HG03354 (cell line): ENCODE measurements around the gene TRIM40.
A peak's percentile ranks its signal among the peaks of the same experiment; 100 is the strongest.
"Not testable (repeated sequence)": the region's sequence is repeated elsewhere in the genome, so short reads cannot be mapped to it uniquely, and the experiment has no call there.

ENCODE experiments used
- ATAC-seq: cut with Tn5 transposase; IDR thresholded peaks from one replicate; pipeline ENCODE4 v1.9.1; 2021; ENCODE audit warnings: mild to moderate bottlenecking; ENCODE audit not compliant: unreplicated experiment, poor library complexity, severe bottlenecking

The TRIM40 gene

DNA sequence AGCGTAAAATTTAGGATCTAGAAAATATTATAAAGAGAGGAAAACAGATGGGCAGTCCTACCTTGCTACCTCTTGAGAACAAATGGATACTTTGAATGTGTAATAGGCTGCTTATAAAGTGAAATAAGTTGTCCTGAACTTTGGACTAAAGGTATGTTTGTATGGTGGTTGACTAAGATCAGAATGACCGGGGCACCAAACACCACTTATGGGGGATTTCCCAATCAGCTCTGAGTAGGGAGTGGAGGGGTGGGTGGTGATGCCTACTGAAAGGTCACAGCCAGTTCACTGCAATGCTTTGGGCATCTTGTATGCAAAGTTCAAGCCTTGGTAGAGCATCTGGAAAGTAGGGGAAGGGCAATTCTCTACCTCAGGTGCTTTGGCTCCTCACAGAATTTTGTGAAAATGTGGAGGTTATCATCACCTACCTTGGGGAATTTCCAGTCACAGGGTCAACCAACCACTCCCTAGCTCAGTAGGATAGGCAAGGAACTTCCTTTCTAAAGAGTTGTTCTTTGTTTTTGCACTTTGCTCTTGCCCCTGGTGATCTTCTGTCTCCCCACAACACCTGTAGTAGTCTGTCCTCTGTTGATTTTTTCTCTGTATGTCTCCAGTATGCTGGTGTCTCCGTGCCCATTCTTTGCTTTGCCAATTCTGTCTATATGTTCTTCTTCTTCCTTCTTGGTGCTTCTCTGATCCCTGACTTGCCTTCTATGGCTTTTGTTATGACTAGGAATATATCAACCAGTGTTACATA is 22.8 kb upstream of the TRIM40 start, which contains the start of gene TRIM31:
Gene TRIM31, minus strand, starts transcription at position 88 of the 757 bp plus-strand sequence. CDS start 285 bp downstream, outside the sequence.
- ATAC-seq = no peak

DNA sequence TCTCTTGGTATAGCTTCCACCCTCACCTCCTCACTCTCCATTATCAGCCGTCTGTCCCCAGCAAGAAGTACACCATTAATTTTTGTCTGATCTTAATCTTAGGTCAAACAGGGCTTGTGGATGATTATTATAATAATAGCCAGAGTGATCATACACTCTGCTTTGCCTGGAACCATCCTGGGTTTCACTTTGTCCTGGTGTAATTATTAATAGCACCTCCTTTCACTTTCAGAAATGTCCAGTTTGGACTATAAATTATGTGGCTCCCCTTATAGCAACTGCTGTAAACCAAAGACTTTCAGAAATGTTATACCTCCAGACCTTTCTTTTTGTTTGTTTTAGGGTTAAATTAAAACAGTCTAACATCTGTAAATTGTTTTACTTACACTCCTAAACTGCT is 22.1 kb upstream of the TRIM40 start:
- no peak for ATAC-seq

GRCh38 chr6:30116724-30117123 is 19.2 kb upstream of the TRIM40 start:
- no peak for ATAC-seq

- ATAC-seq = not testable (repeated sequence)
These were observed 17.2 kb upstream of the TRIM40 start for GRCh38 chr6:30118691-30119090.

- ATAC-seq = no peak
These were observed 14.2 kb upstream of the TRIM40 start for GRCh38 chr6:30121446-30122366.

DNA sequence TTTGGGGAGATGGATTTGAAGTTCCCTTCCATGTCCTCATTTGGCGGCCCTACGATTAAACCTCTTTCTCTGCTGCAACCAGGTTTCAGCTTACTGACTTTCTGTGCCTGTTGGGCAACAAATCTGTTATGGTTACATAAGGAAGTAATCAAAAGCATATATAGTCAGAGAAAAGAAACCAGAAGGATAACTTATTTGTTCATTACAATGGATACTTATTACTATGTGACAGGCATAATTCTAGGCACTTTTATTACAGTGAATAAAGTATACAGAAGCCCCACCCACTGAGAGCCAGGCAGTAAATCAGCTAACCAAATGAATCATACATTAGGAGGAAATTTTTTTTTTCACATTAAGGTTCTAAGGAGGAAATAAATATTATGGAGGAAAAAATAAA is 13.4 kb upstream of the TRIM40 start:
- ATAC-seq = no peak

DNA sequence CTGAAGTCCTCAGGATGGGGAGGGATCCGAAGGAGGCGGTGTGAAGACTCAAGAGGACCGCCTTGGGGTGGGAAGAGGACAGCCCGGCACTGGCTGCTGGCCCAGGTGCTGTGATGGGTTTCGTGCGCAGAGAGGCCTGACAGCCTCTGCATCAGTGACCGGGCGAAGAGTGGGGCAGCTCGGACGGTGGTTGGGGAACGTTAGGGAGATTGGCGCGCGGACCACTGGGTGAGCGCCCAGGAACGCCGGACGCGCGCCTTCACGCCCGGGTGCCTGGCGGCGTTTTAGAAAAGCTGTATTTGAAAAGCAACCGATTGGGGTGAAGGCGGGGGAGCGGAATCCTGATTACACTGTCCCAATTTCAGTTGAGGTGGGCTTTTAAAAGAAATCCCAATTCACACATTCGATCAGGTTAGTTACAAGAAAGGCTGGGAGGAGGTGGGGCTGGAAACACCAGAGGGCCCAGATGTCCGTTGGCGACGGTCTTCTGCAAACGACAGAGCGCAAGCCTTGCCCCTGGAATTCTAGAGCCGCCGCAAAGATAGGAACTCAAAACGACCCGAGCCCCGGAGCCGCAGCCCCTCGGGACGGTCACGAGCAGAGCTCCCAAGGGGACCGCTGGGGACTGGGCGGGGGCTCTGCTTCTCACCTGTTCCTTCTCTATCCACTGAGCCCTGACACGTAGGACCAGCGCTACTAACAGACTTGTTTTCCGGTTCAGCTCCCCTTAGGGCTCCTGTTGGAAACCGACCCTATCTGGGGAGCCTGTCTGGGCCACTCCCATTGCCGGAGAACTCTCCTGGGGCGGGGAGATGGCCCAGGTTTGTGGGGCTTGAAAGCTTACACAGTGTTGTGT is 8.5 kb upstream of the TRIM40 start:
- ATAC-seq = no peak

DNA sequence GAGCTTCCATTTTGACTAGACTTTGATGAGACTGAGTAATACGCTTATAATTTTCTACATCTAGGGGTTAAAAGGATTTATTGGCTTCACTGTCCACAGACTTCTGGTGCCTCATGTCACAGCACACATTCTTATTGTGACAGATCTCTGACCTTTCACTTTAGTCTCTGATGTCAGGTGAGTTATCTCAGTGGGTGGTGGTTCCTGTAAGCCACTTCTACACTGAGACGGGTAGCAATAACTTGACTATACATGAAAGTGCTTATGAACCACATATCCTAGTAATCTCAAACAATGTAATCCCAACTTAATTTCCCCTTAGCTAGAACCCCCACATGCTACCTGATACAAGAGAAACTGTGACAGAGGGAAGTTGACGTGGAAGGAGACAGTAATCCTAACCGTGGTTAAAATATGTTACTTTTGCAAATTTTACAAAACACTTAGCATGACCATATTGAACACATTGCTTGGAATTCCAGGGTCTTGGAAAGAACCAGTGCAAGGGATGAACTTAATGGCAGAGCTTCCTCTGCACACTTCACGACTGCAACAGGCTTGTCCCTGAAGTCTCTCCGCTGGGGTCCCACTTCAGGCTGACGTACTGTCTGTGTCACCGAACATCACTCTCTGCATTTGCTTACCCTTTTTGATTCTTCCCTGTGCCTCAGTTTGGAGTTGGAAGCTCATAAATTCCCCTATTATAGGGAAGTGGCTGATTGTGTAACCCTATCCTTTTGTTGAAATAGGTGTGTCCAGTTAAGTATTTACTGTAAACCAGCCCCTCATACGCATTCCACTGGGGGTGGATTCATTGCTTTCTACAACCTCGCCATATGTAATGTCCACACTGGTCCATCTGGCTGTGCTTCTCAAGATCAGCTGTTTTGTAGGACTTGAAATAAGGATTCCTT is 6.4 kb upstream of the TRIM40 start:
- ATAC-seq = no peak

- ATAC-seq = no peak
These were observed 5.7 kb upstream of the TRIM40 start for GRCh38 chr6:30130179-30130679.

- ATAC-seq = peak; percentile 78
These were observed 4.8 kb upstream of the TRIM40 start for GRCh38 chr6:30130887-30131862.

DNA sequence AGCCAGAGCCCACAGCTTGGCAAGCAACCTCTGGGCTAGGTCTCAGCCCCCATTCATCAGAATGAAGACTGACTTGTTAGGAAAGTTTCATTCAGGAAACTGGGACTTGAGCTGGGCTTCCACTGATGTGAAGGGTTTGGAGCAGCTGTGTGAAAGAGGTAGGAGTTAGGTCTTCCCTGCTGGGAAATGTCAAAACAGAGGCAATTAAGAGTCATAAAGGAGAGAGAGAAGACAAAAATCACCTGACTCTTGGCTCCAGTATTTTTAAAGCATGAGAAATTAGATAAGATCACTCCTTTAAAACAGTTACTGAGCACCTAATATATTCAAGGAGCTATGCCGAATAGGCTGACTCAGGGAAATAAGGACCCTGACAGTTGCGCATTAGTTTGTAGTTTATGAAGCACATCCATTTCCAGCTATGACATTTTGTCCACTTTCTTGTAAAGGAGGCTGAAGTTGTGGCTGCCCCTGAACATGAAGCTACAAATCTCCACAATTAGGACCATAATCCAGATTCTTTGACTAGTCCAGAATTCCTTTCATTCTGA is 3.9 kb upstream of the TRIM40 start:
- ATAC-seq = no peak

DNA sequence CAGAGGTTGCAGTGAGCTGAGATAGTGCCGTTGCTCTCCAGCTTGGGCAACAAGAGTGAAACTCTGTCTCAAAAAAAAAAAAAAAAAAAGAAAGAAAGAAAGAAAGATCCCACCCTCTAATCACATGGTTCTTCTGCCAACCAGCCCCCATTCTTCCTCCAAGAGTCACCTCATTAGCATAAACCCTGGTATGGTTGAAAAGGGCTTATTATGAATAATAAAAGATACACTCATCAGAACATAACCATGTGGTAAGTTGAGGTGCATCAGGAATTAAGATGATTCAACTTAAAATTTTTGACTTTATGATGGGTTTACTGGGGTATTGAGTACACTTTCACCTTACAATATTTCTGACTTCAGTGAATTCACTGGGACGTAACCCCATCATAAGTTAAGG is 793 bp upstream of the TRIM40 start:
- ATAC-seq = no peak

DNA sequence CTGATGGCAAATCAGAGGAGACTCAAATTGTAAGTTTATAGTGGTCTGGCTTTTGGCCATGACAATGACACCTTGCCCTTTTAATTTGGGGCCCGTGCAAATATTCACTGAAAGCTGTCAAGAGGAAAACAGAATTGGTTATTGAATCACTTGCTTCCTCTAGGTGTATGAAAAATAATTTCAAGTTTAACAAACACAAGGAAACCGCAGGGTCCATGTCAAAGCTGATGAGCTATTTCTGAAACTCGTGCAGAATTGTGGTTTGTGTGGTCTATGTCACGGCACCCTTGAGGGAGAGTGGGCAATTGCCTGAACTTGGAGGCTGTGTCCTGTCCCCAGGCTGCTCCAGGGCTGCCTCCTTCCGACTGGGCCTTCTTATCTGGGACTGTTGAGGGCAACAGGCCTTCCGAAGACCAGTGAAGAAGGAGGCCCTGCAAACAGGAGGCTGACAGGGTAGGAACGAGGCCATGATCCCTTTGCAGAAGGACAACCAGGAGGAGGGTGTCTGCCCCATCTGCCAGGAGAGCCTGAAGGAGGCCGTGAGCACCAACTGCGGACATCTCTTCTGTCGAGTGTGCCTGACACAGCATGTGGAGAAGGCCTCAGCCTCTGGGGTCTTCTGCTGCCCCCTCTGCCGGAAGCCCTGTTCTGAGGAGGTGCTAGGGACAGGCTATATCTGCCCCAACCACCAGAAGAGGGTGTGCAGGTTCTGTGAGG is 788 bp downstream of the TRIM40 start:
- no peak for ATAC-seq

- ATAC-seq = not testable (repeated sequence)
These were observed 4.3 kb downstream of the TRIM40 start for GRCh38 chr6:30140240-30140639.

DNA sequence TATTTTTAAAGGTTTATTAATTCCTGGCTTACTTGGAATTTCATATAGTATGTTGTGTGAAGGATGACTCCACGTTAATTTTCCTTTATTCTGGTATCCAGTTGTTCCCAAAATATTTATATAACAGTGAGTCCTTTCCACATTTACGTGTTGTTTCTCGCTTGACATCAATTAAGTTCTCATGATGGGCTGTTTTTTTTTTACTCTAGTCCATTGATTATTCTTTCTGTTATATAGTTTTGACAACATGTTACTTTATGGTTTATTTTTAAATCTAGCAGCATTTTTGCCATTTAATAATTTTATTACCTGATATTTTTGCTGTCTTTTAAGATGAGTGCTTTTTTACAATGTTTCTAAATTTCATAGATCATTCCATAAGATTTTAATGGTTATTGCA is 6.7 kb downstream of the TRIM40 start:
- no peak for ATAC-seq

DNA sequence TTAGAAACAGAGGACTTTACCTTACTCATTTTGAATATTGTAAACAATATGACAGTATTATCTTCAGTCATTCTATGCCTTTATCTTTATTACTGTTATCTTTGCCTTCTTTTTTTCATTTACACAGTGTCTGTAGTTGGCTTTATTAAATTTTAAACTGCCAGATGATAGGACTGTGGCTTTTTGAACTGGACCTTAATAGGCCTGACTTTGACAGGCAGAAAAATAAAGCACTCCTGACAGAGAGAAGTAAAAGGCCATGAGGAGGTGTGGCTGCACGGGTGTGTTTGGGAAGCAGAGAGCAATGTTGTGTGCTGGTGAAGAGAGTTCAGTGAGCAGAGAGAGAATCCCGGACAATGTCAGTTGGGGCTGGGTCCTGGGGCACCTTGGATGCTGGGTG is 7.8 kb downstream of the TRIM40 start:
- no peak for ATAC-seq

DNA sequence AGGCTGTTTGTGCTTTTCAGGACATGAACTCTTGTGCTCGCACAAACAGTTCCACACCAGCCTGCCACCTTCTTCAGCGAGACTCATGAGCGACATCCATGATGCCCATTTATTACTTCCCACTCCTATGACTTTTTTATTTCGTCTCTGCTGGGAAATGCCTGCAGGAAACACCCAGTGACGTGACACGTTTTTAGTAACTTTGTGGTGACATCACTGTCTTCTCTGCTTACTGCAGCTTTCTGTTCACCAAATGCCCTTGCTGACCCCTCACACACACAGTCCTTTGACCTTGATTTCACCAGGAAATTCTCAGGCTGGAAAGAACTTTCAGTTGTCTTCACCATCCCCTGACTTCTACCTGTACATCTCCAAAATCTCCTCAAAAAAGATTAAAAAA is 8.9 kb downstream of the TRIM40 start:
- ATAC-seq = no peak
